BLaER1 treated with 17β-estradiol and CSF1 and Interleukin-3, amounts not matched to agents 10 nM and 100 nM (cell line): Measurements from ENCODE around the gene ARF1.

Experiments
- H3K27ac ChIP-seq, 11 experiments: shearing (Covaris generic); formaldehyde crosslinking; 2 replicates each; pipeline ENCODE4 v1.8.1; 2022
- H3K27me3 ChIP-seq, 11 experiments: shearing (Covaris generic); formaldehyde crosslinking; 2 replicates each; pipeline ENCODE4 v1.8.1; 2022
- H3K36me3 ChIP-seq, 11 experiments: shearing (Covaris generic); formaldehyde crosslinking; 2 replicates each; pipeline ENCODE4 v1.8.1; 2022
- H3K4me1 ChIP-seq, 10 experiments: shearing (Covaris generic); formaldehyde crosslinking; 2 replicates each; pipeline ENCODE4 v1.8.1; 2022
- H3K4me2 ChIP-seq, 11 experiments: shearing (Covaris generic); formaldehyde crosslinking; 2 replicates each; pipeline ENCODE4 v1.8.1; 2022
- H3K4me3 ChIP-seq, 10 experiments: shearing (Covaris generic); formaldehyde crosslinking; 2 replicates each; pipeline ENCODE4 v1.8.1; 2022
- H3K9ac ChIP-seq, 11 experiments: shearing (Covaris generic); formaldehyde crosslinking; 2 replicates each; pipeline ENCODE4 v1.8.1; 2022
- H3K9me3 ChIP-seq, 11 experiments: shearing (Covaris generic); formaldehyde crosslinking; replicated peaks in 1 of 11; 2 replicates each; pipeline ENCODE4 v1.8.1; 2022
- H4K20me1 ChIP-seq, 11 experiments: shearing (Covaris generic); formaldehyde crosslinking; 2 replicates each; pipeline ENCODE4 v1.8.1; 2022
- Cebpa-rat ChIP-seq, 11 experiments: shearing (Covaris generic); IDR thresholded peaks; 2 replicates each; pipeline ENCODE4 v1.8.1; 2022

The ARF1 gene

DNA sequence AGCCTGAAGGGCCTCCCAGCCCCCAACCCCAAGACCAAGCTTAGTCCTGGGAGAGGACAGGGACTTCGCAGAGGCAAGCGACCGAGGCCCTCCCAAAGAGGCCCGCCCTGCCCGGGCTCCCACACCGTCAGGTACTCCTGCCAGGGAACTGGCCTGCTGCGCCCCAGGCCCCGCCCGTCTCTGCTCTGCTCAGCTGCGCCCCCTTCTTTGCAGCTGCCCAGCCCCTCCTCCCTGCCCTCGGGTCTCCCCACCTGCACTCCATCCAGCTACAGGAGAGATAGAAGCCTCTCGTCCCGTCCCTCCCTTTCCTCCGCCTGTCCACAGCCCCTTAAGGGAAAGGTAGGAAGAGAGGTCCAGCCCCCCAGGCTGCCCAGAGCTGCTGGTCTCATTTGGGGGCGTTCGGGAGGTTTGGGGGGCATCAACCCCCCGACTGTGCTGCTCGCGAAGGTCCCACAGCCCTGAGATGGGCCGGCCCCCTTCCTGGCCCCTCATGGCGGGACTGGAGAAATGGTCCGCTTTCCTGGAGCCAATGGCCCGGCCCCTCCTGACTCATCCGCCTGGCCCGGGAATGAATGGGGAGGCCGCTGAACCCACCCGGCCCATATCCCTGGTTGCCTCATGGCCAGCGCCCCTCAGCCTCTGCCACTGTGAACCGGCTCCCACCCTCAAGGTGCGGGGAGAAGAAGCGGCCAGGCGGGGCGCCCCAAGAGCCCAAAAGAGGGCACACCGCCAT, 21.9 kb upstream of the ARF1 start:
- H3K9ac ChIP-seq: no peak overlapping the region
- no peaks in the 10 kb centered on the region for H3K4me1 ChIP-seq
- H3K4me3 ChIP-seq: no peak overlapping the region
- H3K4me2 ChIP-seq: no peak overlapping the region
- H3K36me3 ChIP-seq: no peaks in the 10 kb centered on the region
- no peak overlapping the region for H3K27ac ChIP-seq
- peaks cover 0 to 1% (median 0%) of the 10 kb centered on the region in 11 experiments; a peak in 1 of 22 replicates for H4K20me1 ChIP-seq
- TF ChIP-seq Cebpa-rat (IDR thresholded peaks at IDR 0.05): no peak
- peaks cover 0 to 18% (median 6%) of the 10 kb centered on the region in 11 experiments; a peak in 9 of 22 replicates for H3K27me3 ChIP-seq
- peaks cover 0 to 11% (median 0%) of the 10 kb centered on the region in 11 experiments; a peak in 2 of 22 replicates for H3K9me3 ChIP-seq

DNA sequence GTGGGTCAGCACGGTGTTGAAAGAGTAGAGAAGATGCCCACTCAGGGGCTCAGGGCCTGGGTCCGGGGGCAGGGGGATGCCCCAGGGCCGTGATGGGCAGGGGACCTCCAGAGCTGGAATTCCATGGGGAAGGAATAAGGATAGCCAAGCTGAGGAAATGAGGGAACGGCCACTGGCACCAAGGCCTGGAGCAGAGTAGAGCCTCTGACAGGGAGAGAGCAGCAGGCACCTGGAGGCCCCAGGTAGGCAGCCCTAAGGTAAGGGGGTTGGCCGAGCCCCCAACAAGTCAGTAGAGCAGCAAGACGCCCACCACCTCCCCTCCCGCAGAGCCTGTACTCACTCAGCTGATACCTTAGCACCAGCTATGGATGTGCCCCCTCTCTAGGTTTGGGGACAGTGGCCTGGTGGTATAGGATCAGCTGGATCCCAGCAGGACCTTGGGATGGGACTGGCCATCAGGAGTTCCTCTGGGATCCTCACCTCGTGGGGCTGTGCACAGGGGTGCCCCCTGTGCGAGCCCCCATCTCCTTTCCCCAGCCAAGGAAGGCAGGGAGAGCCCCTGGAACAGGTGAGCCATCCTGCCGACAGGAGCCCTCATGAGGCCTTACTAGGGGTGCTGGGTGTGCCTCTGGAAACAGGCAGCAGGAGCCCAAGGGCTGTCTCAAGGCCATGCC, 21.0 kb upstream of the ARF1 start:
- no peak for TF ChIP-seq Cebpa-rat (IDR thresholded peaks at IDR 0.05)
- H3K36me3 ChIP-seq: no peaks in the 10 kb centered on the region
- H3K4me3 ChIP-seq: no peak overlapping the region
- H3K27ac ChIP-seq: no peak overlapping the region
- peaks cover 0 to 11% (median 0%) of the 10 kb centered on the region in 11 experiments; a peak in 2 of 22 replicates for H3K9me3 ChIP-seq
- H3K4me1 ChIP-seq: no peaks in the 10 kb centered on the region
- H3K4me2 ChIP-seq: no peak overlapping the region
- peaks cover 0 to 3% (median 0%) of the 10 kb centered on the region in 11 experiments; a peak in 1 of 22 replicates for H4K20me1 ChIP-seq
- peaks cover 0 to 22% (median 9%) of the 10 kb centered on the region in 11 experiments; a peak in 12 of 22 replicates for H3K27me3 ChIP-seq
- no peak overlapping the region for H3K9ac ChIP-seq

DNA sequence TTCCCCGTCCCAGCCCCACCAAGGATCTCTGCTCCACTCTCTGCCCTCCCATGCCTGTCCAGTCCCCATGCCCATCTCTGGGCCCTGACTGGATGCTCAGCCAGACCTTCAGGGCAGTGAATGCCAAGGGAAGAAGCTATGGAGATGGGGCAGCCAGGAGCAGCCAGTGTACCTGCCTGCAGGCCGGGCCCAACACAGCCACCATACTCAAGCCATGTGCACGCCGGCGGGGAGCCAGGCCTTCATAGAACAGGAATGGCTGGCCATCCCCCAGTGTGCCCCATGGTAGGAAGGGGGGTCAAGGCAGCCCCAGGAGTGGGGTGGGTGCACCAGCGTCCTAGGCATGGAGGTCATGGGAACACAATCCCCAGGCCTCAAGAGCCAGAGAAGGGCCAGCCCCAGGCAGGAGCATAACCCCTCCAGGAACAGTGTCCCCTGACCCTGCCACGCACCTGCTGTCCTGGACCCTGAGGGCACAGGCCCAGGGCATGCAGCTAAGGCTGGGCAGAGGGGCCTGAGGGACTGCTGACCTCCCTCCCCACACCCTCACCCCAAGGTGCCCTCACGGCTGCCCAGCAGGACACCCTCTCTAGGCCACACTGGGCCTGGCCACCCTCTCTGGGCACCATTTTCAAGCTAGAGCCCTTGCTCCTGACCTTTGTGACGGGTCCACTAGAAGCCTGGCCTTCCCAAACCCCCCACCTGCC, 20.3 kb upstream of the ARF1 start:
- H3K4me2 ChIP-seq: no peak overlapping the region
- H3K4me1 ChIP-seq: no peaks in the 10 kb centered on the region
- H3K4me3 ChIP-seq: no peak overlapping the region
- no peak overlapping the region for H3K9ac ChIP-seq
- H3K27me3 ChIP-seq: peaks cover 0 to 28% (median 16%) of the 10 kb centered on the region in 11 experiments; a peak in 14 of 22 replicates
- H4K20me1 ChIP-seq: peaks cover 0 to 3% (median 0%) of the 10 kb centered on the region in 11 experiments; a peak in 2 of 22 replicates
- peaks cover 0 to 11% (median 0%) of the 10 kb centered on the region in 11 experiments; a peak in 2 of 22 replicates for H3K9me3 ChIP-seq
- TF ChIP-seq Cebpa-rat (IDR thresholded peaks at IDR 0.05): no peak
- no peaks in the 10 kb centered on the region for H3K36me3 ChIP-seq
- H3K27ac ChIP-seq: no peak overlapping the region

DNA sequence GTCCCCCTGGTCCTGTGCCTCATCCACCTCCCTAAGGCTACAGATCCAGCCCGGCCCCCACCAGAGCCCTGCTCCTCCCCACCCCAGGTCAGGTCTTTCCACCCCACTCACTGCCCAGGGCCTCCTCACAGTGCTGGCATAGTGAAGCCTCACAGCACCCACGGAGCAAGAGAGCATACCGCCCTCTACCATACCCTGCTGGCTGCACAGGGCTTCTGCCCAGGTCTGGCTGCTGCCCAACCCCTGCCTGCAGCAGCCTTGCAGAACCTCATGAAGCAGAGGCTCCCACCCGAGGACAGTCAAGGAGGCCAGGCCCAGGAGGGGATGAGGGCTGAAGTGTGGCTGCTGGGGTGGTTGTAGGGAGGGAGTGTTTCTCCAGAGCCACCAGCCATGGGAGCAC, 19.7 kb upstream of the ARF1 start:
- peaks cover 0 to 3% (median 0%) of the 10 kb centered on the region in 11 experiments; a peak in 2 of 22 replicates for H4K20me1 ChIP-seq
- no peak overlapping the region for H3K9ac ChIP-seq
- H3K27me3 ChIP-seq: peaks cover 0 to 30% (median 18%) of the 10 kb centered on the region in 11 experiments; a peak in 14 of 22 replicates
- no peaks in the 10 kb centered on the region for H3K36me3 ChIP-seq
- no peak for TF ChIP-seq Cebpa-rat (IDR thresholded peaks at IDR 0.05)
- peaks cover 0 to 11% (median 0%) of the 10 kb centered on the region in 11 experiments; a peak in 2 of 22 replicates for H3K9me3 ChIP-seq
- H3K27ac ChIP-seq: no peak overlapping the region
- H3K4me3 ChIP-seq: no peak overlapping the region
- no peak overlapping the region for H3K4me2 ChIP-seq
- no peaks in the 10 kb centered on the region for H3K4me1 ChIP-seq

DNA sequence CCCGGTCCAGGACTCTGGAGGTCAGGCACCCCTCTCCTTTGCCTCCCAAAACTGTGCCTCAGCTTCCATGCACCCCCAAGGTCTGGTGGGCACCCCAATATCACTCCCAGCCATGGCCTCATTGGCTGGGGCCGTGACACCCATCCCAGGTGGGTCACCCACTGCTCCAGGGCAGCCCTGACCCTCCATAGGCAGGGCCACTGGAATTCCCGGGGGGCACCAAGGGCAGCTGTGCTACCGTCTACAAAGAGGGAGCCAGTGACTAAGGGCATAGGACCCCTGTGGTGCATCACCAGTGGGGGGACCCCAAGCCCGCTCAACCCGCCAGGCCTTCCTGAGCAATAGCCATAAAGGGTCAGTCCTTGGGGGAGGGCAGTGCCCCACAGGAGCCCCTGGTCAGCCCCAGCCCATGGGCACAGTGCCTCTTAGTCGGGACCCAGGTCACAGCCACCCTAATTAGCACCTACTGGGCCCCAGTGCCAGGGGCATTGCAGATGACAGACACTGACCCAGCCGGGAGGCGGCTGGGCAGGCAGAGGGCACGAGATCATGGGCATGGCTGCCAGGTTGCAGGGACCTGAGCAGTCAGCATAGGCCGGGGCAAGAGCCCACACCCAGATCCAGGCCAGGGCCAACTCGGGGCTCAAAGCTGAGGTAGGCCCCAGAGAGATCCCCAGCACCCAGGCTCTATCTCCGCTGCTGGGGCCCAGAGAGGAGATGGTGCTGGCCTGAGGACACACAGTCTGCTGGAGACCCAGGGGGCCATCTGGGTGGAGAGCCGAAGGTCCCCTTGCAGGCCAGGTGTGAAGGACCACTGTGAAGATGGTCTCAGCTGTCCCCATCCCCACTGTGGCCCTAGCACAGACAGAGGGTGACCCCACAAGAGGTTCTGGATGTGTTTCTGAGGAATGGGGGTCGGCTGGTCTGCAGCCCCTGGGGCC, 19.0 kb upstream of the ARF1 start:
- no peaks in the 10 kb centered on the region for H3K36me3 ChIP-seq
- no peak overlapping the region for H3K27ac ChIP-seq
- peaks cover 0 to 29% (median 18%) of the 10 kb centered on the region in 11 experiments; a peak in 14 of 22 replicates for H3K27me3 ChIP-seq
- TF ChIP-seq Cebpa-rat (IDR thresholded peaks at IDR 0.05): no peak
- H3K9ac ChIP-seq: no peak overlapping the region
- H3K4me3 ChIP-seq: no peak overlapping the region
- peaks cover 0 to 3% (median 0%) of the 10 kb centered on the region in 11 experiments; a peak in 2 of 22 replicates for H4K20me1 ChIP-seq
- H3K9me3 ChIP-seq: peaks cover 0 to 11% (median 0%) of the 10 kb centered on the region in 11 experiments; a peak in 2 of 22 replicates
- no peak overlapping the region for H3K4me2 ChIP-seq
- H3K4me1 ChIP-seq: no peaks in the 10 kb centered on the region

DNA sequence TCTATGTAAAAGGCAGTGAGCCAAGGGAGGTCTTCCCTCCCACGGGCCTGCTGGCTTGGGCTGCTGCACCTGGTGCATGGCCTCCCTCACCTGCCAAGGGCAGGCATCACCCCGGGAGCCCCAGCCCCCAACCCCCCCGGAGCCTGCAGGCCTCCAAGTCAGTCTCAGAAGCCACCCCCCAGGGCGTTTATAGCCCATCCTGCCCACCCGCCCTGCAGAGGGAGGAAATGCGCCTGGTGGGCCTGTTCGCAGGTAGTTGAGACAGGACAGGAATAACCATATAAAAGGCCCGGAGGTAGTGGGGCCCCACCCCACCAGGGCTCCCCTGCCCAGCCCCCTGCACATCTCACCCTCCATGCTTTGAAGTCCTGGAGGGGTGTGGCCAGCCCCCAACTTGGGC, 18.2 kb upstream of the ARF1 start:
- no peak for TF ChIP-seq Cebpa-rat (IDR thresholded peaks at IDR 0.05)
- Histone ChIP-seq H3K27me3 (peaks cover 0 to 29% (median 18%) of the 10 kb centered on the region in 11 experiments; a peak in 14 of 22 replicates), H3K4me3 (no peak overlapping the region)

DNA sequence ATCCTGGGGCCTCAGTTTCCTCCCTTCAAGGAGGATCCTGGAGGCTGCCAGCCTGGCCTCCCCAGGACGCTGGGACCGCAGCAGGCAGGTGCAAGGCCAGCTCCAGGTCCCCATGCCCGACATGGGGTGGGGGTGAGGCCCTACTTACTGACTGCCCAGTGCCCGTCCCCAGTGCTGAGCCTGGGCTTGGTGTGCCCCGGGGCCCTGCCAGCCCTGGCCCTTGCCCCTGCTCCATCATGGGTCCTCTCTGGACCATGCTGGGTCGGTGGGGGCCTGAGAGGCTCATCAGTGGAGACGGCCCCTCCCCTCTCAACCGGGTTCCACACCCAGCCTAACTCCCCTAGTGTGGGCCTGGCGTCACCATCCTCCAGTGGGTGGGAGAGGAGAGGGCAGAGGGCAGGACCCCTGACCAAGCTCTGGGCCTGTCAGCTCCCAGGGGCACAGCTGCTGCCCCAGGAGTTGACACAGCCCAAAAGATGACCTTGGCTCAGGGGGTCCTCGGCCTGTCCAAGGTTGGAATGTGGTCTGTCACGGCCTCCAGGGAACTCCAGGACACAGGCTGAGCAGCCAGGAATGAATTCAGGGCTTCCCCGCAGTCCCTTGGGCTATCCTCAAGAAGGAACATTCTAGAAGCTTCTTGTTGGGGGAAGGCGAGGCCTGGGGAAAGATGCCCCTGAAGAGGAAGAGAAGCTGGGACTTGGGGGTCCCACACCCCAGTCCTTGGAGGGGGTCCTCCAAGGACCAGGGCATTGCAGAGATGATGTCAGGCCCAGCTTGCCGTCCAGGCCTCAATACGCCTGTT, 17.6 kb upstream of the ARF1 start:
- H3K36me3 ChIP-seq: no peaks in the 10 kb centered on the region
- peaks cover 0 to 3% (median 0%) of the 10 kb centered on the region in 11 experiments; a peak in 2 of 22 replicates for H4K20me1 ChIP-seq
- no peak overlapping the region for H3K4me3 ChIP-seq
- peaks cover 0 to 29% (median 18%) of the 10 kb centered on the region in 11 experiments; a peak in 14 of 22 replicates for H3K27me3 ChIP-seq
- no peak for TF ChIP-seq Cebpa-rat (IDR thresholded peaks at IDR 0.05)
- no peak overlapping the region for H3K27ac ChIP-seq
- no peak overlapping the region for H3K9ac ChIP-seq
- H3K4me2 ChIP-seq: no peak overlapping the region
- H3K9me3 ChIP-seq: peaks cover 0 to 8% (median 0%) of the 10 kb centered on the region in 11 experiments; a peak in 2 of 22 replicates
- no peaks in the 10 kb centered on the region for H3K4me1 ChIP-seq

More for the DNA sequence above, 18.2 kb upstream of the ARF1 start:
- Histone ChIP-seq H4K20me1 (peaks cover 0 to 3% (median 0%) of the 10 kb centered on the region in 11 experiments; a peak in 2 of 22 replicates), H3K27ac (no peak overlapping the region), H3K9me3 (peaks cover 0 to 11% (median 0%) of the 10 kb centered on the region in 11 experiments; a peak in 2 of 22 replicates), H3K4me1 (no peaks in the 10 kb centered on the region), H3K9ac (no peak overlapping the region), H3K4me2 (no peak overlapping the region), H3K36me3 (no peaks in the 10 kb centered on the region)
